IMR-90 (cell line): ENCODE measurements around the gene TEKT1.

Experiments
- CHD1 ChIP-seq: IDR thresholded peaks from 2 replicates; pipeline ENCODE4 v1.6.1; 2012; ENCODE audit warnings: low read depth, low read length, improper control_type of control experiment
- CTCF ChIP-seq: conservative IDR thresholded peaks from 2 replicates; pipeline ENCODE4 v1.5.1; 2012; ENCODE audit warnings: mild to moderate bottlenecking, low read depth, low read length, improper control_type of control experiment
- ELK1 ChIP-seq: fragments of 150-350 bp; IDR thresholded peaks from 2 replicates; pipeline ENCODE4 v1.6.1; 2016; ENCODE audit warnings: low read depth, mild to moderate bottlenecking, low read length, moderate library complexity, borderline replicate concordance
- POLR2A ChIP-seq: IDR thresholded peaks from 2 replicates; pipeline ENCODE4 v1.6.1; 2012; ENCODE audit warnings: mild to moderate bottlenecking, low read depth, low read length
- RFX5 ChIP-seq: IDR thresholded peaks from 2 replicates; pipeline ENCODE4 v1.8.0; 2012; ENCODE audit warnings: low read depth, mild to moderate bottlenecking, low read length, moderate library complexity
- SMC3 ChIP-seq: fragments of 150-350 bp; IDR thresholded peaks from 2 replicates; pipeline ENCODE4 v1.6.1; 2016; ENCODE audit warnings: low read depth, mild to moderate bottlenecking, antibody characterized with exemption, low read length, moderate library complexity
- USF2 ChIP-seq: fragments of 150-350 bp; IDR thresholded peaks from 2 replicates; pipeline ENCODE4 v1.6.1; 2017; ENCODE audit warnings: mild to moderate bottlenecking, antibody characterized with exemption, low read length, low read depth

GRCh38 chr17:6843241-6843880, 11.8 kb upstream of the TEKT1 start:
- peak; percentile 50 for TF ChIP-seq CTCF
- no peak for TF ChIP-seq RFX5
- TF ChIP-seq USF2, result no peak
- TF ChIP-seq CHD1, result no peak
- no peak for TF ChIP-seq POLR2A
- TF ChIP-seq ELK1, result no peak
- TF ChIP-seq SMC3, result peak; percentile 51
